Right renal pelvis (tissue), 4 donors: Measurements from ENCODE around the gene MYOM1. TPM values are rescaled to one million over a fixed set of nuclear protein-coding genes. Genes with fewer than 3 reads are reported as not detected.

Experiments used
- DNase-seq, 4 donors: peaks; one replicate each; pipeline ENCODE4 v3.0.0-alpha.2; 2013; ENCODE audit warnings: low read depth in 4 of 4, low spot score in 3 of 4, missing footprints in 1 of 4
- polyA plus RNA-seq, 4 donors: library from polyadenylated mRNA; unstranded; fragments of 120-200 nt; gene quantifications; one replicate each; pipeline ENCODE4 v1.2.1, GENCODE V29; 2013; ENCODE audit not compliant: insufficient read length in 4 of 4

Gene MYOM1
- polyA plus RNA-seq, 4 donors: 4.8 to 7.9 (median 7.0) TPM

DNA sequence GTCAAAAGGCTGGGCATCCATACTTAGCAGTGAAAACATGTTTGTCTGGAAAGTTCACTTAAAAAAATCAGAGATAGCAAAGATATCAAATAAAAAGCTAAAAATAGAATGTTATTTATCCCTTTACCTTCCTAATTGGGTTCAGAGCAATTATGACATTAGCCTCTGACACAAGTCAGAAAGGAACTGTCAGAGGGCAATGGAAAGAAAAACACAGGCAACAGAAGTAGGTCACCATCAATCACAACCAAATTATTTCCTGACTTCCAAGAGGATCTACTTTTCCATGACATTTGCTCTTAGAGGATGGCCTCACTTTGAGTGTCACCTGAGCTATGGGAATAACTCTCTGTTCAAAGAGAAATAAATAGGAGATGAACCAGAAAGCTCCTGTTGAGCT, 27.5 kb downstream of the MYOM1 start:
- DNase-seq: no peak

DNA sequence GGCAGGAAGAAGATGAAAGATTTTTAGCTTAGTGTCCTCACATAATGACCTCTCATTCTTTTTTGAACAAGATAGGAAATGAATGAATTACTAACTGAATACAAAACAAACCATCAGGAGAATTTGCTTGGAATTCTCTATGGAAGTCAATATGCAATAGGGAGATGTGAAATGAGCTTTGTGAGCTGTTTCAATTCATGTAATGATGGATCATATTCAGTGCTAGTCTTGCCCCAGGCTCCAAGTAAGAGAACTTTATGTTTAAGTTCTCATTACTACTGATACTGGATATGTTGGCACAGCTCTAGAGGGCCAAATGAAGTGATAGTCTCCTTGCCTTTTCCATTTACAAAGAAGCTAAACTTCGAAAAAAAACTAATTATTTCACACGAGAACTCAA, 29.2 kb downstream of the MYOM1 start:
- no peak for DNase-seq

- DNase-seq: no peak
Observed at GRCh38 chr18:3189884-3190283, 29.9 kb downstream of the MYOM1 start.

GRCh38 chr18:3186678-3187658, 32.8 kb downstream of the MYOM1 start:
- no peak for DNase-seq

- no peak for DNase-seq
Observed at GRCh38 chr18:3184275-3184963, 35.3 kb downstream of the MYOM1 start.

GRCh38 chr18:3183103-3183717, 36.6 kb downstream of the MYOM1 start:
- no peak for DNase-seq

DNA sequence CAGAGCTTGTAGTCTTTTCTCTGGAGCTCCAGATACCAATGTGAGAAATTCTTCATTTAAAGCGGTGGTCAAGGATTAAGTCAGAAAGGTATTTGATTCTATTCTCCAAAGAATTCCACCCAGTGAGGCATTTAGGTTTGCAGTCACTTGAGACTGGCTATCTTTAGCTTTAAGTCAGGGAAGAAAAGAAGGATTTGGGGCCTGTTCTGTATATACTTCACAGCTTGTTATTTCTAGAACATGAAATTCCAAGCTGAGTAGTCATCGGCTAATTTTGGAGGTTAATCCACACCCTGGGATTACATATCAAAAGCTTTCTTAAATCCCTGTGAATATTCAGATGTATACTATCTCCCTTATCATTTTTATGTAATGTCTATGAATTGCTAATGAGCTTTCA, 39.4 kb downstream of the MYOM1 start:
- DNase-seq: no peak

GRCh38 chr18:3179430-3180089, 40.2 kb downstream of the MYOM1 start:
- no peak for DNase-seq

DNA sequence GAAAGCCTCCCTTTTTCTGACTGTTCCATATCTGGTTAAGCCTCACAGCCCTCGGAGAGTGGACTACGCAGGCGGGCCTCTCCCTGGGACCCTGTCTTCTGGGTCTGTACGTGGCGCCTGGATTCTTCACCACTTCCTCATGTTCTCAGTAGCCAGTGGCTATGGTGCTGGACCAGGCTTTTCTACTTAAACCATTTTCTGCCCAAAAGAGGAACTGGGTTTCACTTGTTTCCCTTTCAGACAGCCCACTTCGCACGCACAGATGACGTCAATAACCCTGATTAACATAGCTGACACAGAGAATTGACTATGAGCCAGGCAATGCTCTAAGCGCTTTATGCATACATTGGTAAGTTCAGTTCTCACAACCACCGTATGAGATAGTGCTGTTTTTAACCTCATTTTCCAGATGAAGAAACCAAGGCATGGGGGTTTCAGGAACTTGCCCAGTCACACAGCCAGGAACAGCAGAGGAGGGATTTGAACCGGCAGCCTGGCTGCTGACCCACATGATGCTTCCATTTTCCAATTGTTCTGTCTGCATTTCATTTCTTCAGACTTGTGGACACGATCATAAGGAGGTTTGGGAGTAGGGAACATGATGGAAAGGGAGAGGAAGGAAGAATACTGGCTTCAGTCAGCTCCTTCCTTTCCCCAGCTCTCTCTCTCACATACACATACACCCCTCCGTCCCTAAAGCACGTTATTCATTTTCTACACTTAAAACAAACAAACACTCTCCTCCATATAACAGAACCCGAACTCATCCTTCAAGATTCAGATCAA, 41.7 kb downstream of the MYOM1 start:
- no peak for DNase-seq

DNA sequence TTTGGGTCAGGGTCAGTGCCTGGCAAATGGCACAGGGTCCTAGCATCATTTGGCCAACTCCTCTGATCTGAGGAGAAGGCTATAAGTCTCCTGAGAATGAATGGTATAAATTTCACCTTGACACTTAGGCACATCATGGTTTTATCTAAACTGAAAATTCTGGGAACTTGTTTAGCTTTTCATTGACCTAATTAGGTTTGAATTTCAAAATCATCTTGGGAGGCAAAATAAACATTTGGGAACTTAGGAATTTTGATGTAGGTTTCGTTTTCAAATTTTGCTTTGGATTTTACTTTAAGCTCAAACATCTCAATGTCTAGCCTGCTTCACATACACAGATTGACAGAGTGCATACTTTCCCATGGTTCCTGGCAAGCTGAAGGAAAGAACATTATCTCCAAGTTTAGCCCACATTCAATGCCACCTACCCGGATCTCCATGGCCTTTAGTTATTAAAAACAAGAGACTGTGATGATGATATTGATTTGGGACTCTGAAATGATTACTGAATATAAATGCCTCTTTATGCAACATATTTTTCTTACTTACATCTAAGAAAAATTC, 44.5 kb downstream of the MYOM1 start:
- DNase-seq: no peak

GRCh38 chr18:3172097-3172496, 47.7 kb downstream of the MYOM1 start:
- no peak for DNase-seq

DNA sequence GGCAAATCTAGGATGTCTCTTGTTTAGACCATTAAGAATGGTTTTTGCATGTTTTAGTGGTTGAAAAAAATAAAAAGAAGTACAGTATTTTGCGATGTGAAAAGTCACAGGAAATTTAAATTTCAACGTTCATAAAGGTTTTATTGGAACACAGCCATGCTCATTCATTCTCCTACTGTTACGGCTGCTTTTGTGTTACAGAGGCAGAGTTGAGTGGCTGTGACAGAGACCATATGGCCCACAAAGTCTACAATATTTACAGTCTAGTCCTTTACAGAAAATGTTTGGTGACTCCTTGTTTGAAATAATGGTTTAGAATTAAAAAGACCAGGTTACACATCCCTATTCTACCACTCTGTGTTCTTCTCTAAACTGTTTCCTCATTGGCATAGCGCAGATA, 48.1 kb downstream of the MYOM1 start:
- peak in 2 of 4 donors; percentile 7 to 18 for DNase-seq

DNA sequence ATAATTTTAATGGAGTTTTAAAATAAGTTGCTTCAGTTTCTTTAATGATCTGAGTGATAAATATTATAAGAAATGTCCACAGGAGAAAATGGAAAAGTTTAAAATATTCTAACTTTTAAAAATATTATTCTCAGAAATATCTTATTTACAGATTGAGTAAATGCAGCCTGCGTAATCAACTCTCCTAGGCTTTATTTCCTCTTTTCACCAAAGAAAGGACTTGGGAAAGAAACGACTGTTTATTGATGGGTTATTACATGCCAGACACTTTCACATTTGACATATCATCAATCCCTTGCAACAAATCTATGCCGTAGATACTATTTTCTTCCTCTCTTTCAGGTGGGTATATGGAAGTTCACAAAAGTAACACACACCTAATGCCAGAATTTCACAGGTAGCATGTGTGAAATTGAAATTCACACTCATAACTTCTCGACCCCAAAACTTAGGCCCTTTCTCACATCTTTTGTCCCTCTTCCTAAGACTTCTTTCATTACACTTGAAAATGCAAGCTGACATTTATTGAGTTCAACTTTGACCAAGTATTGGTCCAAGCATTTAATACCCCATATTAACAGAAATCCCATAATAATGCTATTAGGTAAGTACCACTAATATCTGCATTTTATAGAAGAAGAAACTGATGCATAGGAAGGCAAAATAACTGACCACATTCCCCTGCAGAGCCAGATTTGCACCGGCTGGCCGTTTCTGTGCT, 49.2 kb downstream of the MYOM1 start:
- no peak for DNase-seq

- no peak for DNase-seq
Observed at GRCh38 chr18:3164381-3164780, 55.4 kb downstream of the MYOM1 start.

DNA sequence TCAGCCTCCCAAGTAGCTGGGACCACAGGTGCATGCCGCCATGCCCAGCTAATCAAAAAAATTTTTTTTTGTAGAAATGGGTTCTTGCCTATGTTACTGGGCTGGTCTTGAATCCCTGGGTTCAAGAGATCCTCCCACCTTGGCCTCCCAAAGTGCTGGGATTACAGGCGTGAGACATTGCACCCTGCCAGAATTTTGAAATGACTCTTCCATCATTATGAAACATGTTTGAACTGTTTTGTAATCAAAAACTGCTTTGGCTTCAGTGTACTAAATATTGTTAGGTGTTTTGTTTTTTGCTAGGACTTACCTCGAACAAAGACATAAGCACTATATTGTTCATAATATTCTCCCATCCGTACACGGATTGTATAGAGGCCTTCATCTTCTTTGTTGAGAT, 55.8 kb downstream of the MYOM1 start:
- DNase-seq: no peak

- no peak for DNase-seq
Observed at GRCh38 chr18:3162181-3162580, 57.6 kb downstream of the MYOM1 start.

DNA sequence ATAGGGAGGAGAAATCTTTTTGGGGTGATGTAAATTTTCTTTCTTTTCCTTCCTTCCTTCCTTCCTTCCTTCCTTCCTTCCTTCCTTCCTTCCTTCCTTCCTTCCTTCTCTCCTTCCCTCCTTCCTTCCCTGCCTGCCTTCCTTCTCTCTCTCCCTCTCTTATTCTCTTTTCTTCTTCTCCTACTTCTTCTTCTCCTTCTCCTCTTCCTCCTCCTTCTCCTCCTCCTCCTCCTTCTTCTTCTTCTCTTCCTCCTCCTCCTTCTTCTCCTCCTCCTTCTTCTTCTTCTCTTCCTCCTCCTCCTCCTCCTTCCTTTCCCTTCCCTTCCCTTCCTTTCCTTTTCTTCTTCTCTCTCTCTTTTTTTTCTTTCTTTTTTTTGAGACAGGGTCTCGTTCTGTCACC, 59.9 kb downstream of the MYOM1 start:
- no peak for DNase-seq

DNA sequence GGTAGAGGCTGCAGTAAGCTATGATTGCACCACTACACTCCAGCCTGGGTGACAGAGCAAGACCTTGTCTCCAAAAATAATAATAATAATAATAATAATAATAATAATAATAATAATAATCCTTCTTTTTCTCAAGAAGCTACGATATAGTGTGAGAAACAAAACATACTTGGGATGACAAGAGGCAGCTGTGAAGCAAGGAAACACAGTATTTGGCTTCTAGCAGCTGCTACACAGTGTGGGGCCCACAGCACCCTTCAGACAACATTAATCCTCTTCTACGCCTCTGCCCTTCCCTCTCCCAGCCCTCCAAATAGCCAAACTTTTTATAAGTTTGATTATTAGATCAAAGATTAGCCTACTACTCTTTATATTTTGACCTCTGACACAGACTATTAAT, 62.2 kb downstream of the MYOM1 start:
- no peak for DNase-seq

GRCh38 chr18:3157086-3157485, 62.7 kb downstream of the MYOM1 start:
- no peak for DNase-seq
